ENCODE measurements around the gene TMEM256.

- TF ChIP-seq CTCF (conservative IDR thresholded peaks at IDR 0.05; ENCODE audit: low read depth, low read length) (no peak), EZH2 (IDR thresholded peaks at IDR 0.05; ENCODE audit: borderline replicate concordance, low read depth, low read length, poor library complexity, severe bottlenecking) (no peak)
These were observed 21.0 kb downstream of the TMEM256 start for GRCh38 chr17:7382901-7383300.

Measured in A673 (cell line).